Renal cortical epithelial cell (primary cell): ENCODE results near the gene SMARCD3. TPM values are rescaled to one million over a fixed set of nuclear protein-coding genes. Genes with fewer than 3 reads are reported as not detected.

Experiments
- DNase-seq: peaks from one replicate; pipeline ENCODE4 v3.0.0-alpha.2; 2011; ENCODE audit warnings: low read depth
- total RNA-seq: library from RNA; depleted of rRNA; stranded (reverse); fragments of >200 nt; gene quantifications from 2 replicates; pipeline ENCODE4 v1.2.3, GENCODE V29; 2014

SMARCD3 gene
- total RNA-seq, 1 donor from 2014 or later = 15.0 TPM

GRCh38 chr7:151272877-151273276, 24.4 kb upstream of the SMARCD3 start:
- DNase-seq = no peak

DNA sequence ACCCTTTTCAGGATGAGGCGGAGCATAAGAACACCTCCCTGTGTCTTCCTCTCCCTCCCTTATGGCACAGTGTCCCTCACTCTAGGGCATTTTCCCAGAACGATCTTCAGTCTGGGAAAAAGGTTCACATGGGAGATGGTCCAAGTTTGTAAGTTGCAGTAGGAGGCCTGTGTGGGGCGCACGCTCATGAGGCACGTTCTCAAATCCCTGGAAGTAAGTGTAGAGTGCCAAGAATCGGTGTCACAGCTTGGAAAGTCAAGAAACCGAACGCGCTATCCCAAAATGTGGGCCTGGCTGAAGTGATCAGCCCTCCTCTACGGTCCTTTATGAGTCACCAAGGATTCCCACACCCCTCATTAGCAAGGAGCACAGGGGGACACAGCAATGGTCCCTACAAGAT, 23.9 kb upstream of the SMARCD3 start:
- no peak for DNase-seq

DNA sequence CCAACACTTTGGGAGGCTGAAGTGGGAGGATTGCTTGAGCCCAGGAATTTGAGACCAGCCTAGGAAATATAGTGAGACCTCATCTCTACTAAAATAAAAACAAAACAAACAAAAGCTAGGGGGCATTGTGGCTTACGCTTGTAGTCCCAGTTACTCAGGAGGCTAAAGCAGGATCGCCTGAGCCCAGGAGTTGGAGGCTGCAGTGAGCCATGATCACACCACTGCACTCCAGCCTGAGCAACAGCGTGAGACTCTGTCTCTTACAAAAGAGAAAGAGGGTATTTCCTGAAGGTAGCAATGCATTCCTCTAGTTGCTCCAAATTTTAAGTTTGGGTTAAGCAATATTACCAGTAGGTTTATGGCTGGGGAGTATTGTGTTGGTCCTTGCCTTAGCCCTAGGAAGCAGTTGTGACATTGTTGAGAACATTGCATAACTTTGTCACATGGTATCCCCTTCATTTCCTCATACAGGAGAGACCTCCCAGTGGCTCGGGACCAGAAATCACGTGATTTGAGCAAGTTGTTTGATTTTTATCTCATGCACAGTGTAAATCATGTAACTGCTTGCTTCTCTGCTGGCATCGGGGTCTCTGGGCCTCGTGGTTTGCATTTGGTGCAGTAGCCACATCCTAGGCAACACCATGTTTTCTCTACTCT, 23.3 kb upstream of the SMARCD3 start:
- peak; percentile 71 for DNase-seq

GRCh38 chr7:151269511-151269910, 21.0 kb upstream of the SMARCD3 start:
- no peak for DNase-seq

GRCh38 chr7:151265351-151265931, 16.9 kb upstream of the SMARCD3 start:
- DNase-seq = no peak

- no peak for DNase-seq
Measured at GRCh38 chr7:151264615-151265014, 16.1 kb upstream of the SMARCD3 start.

GRCh38 chr7:151261529-151261928, 13.0 kb upstream of the SMARCD3 start:
- no peak for DNase-seq

GRCh38 chr7:151260883-151261282, 12.4 kb upstream of the SMARCD3 start:
- DNase-seq = no peak

DNA sequence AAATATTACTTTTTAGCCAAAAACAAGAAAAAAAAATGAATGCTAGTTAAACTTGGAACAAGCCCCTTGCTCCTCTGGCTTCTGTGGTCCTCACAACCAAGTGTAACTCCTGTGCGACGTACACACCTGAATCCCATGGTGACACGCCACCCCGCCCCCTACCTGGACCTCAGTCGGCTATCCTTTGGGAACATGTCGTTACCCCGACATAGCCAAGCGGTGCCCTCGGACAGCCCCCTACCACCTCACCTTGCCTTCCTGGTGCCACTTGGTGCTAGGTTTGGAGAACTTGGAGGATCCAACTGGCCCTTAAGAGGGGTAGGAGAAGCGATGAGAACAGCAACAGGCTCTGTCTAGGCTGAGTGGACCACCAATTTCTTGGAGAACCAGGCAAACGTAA, 12.0 kb upstream of the SMARCD3 start:
- no peak for DNase-seq

DNA sequence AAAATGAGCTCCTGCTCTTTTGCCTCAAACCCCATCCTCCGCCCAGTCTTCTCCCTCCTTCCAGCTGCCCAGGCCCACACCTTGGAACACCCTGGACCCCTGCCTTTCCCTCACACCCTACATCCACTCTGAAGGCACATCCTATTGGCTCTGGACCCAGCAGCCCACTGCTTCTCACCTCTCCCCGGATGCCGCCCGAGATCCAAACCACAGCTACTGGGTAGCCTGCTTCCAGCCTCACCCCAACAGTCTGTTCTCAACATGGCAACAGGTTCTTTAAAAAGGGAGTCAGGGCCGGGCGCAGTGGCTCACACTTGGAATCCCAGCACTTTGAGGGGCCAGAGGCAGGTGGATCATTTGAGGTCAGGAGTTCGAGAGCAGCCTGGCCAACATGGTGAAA, 9.5 kb upstream of the SMARCD3 start:
- DNase-seq = no peak

GRCh38 chr7:151256410-151257045, 8.0 kb upstream of the SMARCD3 start:
- no peak for DNase-seq

- no peak for DNase-seq
Measured at GRCh38 chr7:151255390-151255789, 6.9 kb upstream of the SMARCD3 start.

GRCh38 chr7:151254851-151255250, 6.4 kb upstream of the SMARCD3 start:
- no peak for DNase-seq

GRCh38 chr7:151254316-151254715, 5.8 kb upstream of the SMARCD3 start:
- no peak for DNase-seq

GRCh38 chr7:151252961-151253711, 4.6 kb upstream of the SMARCD3 start:
- DNase-seq = no peak

GRCh38 chr7:151252561-151252835, 4.0 kb upstream of the SMARCD3 start:
- DNase-seq = no peak

GRCh38 chr7:151251689-151252560, 3.4 kb upstream of the SMARCD3 start:
- no peak for DNase-seq

DNA sequence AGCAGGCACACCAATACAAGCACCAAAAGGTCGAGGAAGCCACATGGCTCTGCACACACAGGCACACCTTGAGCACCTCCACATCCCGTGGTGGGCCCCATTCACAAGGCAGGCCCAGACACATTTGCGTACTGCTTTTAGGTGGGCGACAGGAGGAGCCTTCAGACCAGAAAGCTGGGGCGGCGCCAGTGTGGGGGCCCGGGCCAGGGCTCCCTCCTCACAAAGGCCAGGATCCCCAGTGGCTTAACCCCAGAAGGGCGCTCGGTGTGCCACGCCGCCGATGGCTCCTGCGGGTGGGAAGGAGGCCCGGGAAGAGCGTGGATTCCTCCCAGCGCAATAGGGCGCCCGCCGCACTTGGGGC, 2.8 kb upstream of the SMARCD3 start:
- DNase-seq = no peak

GRCh38 chr7:151250181-151251132, 2.0 kb upstream of the SMARCD3 start:
- DNase-seq = no peak

- no peak for DNase-seq
Measured at GRCh38 chr7:151249732-151250072, 1.2 kb upstream of the SMARCD3 start.
